ENCODE results near the gene IGF2BP1. TPM values are rescaled to one million over a fixed set of nuclear protein-coding genes. Genes with fewer than 3 reads are reported as not detected.
"Not testable (repeated sequence)": the region's sequence is repeated elsewhere in the genome, so short reads cannot be mapped to it uniquely, and the experiment has no call there.

IGF2BP1 gene
- total RNA-seq, 2 experiments from 2014 or later, result 0.43 to 0.97 TPM

DNA sequence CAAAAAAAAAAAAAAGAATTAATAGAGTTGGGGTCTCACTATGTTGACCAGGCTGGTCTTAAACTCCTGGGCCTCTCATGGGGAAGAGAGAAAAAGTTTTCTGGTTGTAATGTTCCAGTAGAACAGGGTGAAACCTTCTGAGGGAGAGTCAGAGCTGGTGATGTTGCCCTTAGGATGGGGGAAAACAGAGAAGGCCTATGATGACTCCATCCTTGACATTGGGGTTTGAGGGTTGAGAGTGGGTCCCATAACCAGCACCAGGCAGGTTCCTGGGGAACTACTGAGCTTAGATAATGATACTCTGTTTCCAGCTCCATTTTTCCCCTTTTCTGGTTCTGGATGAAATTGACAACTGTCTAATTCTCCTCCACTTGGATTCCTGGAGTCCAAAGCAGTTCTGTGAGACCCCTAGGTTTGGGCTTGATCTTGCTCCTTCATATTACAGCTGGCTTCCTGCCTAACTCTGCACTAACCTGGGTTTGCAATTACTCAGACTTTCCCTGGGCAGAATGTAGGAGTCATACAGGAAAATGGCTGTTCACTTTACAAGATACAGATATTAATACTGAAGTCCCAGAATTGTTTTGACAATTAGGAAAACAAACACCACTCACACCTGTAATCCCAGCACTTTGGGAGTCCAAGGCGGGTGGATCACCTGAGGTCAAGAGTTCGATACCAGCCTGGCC lies 72.5 kb downstream of the IGF2BP1 start:
- Mint-ChIP-seq H3K27me3 (no peaks in the 10 kb centered on the region), H3K4me1 (peaks cover 2% of the 10 kb centered on the region), H3K36me3 (ENCODE audit: low read depth) (no peaks in the 10 kb centered on the region), H3K9me3 (ENCODE audit: low read depth) (no peaks in the 10 kb centered on the region), H3K4me3 (no peak overlapping the region), H3K27ac (no peak overlapping the region)
- no peak for ATAC-seq
- DNase-seq, result no peak
- intact Hi-C loops (cut with DNase I, micrococcal nuclease), result no loop called here
- ChIA-PET POLR2A (interaction anchor here (0.9 kb wide), 1 partner anchor 15 kb away, joined by 4 read pairs; no protein-coding TSS in a partner anchor), CTCF (no interaction called here)

DNA sequence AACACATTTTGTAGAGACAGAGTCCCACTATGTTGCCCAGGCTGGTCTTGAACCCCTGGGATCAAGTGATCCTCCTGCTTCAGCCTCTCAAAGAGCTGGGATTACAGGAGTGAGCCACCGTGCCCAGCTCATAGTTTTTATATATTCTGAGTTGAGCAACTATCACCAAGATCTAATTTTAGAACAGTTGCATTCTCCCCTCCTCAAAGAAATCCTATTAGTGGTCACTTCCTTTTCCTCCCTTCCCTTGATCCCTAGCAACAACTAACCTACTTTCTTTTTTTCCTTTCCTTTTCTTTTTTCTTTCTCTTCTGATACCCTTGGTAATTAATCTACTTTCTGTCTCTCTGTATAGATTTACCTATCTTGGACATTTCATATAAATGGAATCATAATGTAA lies 73.9 kb downstream of the IGF2BP1 start:
- Mint-ChIP-seq H3K4me3 (no peak overlapping the region), H3K27me3 (peaks cover 4% of the 10 kb centered on the region), H3K27ac (no peak overlapping the region), H3K9me3 (ENCODE audit: low read depth) (no peaks in the 10 kb centered on the region), H3K4me1 (peaks cover 2% of the 10 kb centered on the region), H3K36me3 (ENCODE audit: low read depth) (no peaks in the 10 kb centered on the region)
- ATAC-seq, result no peak
- DNase-seq, result no peak
- intact Hi-C loops (cut with DNase I, micrococcal nuclease), result no loop called here
- ChIA-PET POLR2A (no interaction called here), CTCF (no interaction called here)

DNA sequence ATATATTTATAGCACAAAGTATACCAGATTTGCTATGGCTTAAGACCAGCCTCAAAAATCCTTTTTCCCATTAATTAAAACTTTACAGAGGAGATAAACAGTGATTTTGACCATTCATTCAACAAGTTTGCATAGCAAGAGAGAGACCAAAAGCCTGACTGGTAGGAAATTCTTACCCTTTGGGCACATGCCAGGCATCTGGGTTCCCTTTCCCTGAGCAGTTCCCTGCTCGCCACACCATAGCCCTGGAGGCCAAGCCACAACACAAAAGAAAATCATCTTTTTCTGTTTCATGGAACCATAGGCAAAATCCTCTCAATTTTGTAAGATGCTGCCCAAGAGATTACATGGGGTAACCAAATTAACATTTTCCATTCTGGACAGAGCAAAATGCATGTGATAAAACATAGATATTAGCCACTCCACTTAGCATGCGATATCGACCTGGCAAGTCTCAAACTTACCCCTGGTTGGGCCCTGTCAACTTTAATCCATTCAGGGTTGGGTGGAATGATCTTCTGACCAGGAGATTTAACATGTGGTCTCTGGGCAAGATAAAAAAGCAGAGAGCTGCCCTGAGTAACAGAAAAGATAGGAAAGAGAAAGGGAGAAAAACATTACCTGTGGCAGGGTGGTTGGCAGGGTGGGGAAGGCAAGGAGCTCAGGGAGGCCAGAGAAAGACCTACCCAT lies 77.8 kb downstream of the IGF2BP1 start:
- no peaks in the 10 kb centered on the region for H3K36me3 Mint-ChIP-seq (ENCODE audit: low read depth)
- ChIA-PET POLR2A (no interaction called here), CTCF (no interaction called here)

DNA sequence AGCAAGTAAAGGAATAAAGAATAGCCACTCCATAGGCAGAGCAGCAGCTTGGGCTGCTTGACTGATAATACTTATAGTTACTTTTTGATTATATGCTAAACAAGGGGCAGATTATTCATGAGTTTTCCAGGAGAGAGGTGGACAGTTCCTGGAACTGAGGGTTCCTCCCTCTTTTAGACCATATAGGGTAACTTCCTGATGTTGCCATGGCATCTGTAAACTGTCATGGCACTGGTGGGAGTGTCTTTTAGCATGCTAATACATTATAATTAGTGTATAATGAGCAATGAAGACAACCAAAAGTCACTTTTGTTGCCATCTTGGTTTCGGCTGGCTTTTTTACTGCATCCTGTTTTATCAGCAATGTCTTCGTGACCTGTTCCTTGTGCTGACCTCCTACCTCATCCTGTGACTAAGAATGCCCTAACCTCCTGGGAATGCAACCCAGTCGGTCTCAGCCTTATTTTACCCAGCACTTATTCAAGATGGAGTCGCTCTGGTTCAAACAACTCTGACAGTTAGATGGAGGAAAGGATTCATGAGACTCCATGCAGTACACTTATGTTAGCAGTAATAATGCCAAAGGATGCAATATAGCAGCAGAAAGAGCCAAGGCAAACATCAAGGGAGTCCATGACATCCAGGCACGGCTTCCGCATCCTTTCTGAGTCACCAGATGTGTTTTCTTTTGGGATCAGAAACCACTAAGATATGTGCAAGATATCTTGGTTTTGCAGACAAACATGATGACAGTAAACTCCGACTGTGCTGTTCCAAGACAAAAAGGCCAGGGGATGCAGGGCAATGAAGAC lies 79.6 kb downstream of the IGF2BP1 start:
- no peaks in the 10 kb centered on the region for H3K36me3 Mint-ChIP-seq (ENCODE audit: low read depth)
- DNase-seq (no peak), ATAC-seq (no peak)
- intact Hi-C loops (cut with DNase I, micrococcal nuclease), result no loop called here
- H3K27me3 Mint-ChIP-seq, result peaks cover 25% of the 10 kb centered on the region
- no peaks in the 10 kb centered on the region for H3K4me1 Mint-ChIP-seq
- POLR2A ChIA-PET, result no interaction called here
- no peak overlapping the region for H3K4me3 Mint-ChIP-seq
- H3K27ac Mint-ChIP-seq, result no peak overlapping the region
- CTCF ChIA-PET, result interaction anchor here (0.6 to 0.7 kb wide), 3 partner anchors 277 to 382 kb away, joined by 3 read pairs; no protein-coding TSS in a partner anchor
- no peaks in the 10 kb centered on the region for H3K9me3 Mint-ChIP-seq (ENCODE audit: low read depth)

More for the DNA sequence above, 77.8 kb downstream of the IGF2BP1 start:
- Mint-ChIP-seq H3K9me3 (ENCODE audit: low read depth) (no peaks in the 10 kb centered on the region), H3K4me3 (no peak overlapping the region), H3K4me1 (peaks cover 2% of the 10 kb centered on the region), H3K27me3 (peaks cover 24% of the 10 kb centered on the region), H3K27ac (no peak overlapping the region)
- ATAC-seq (no peak), DNase-seq (no peak)
- intact Hi-C loops (cut with DNase I, micrococcal nuclease), result no loop called here

DNA sequence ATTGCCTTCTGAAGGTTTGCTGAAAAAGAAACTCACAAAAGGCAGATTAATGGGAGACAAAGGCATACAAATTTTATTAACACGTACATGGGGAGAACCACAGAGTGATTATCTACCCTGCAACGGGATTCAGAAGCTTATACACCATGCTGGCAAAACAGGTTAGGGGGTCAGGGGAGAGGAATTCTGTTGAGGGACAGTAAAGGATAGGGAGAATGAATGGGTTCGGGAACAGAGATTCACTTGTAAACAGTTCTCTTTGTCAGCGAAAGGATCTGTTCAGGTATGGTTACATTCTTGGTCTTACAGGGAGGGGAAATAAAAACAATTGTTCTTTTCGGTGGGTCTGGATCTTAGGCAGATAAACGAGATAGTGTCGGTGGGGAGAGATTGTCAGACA lies 81.1 kb downstream of the IGF2BP1 start:
- Mint-ChIP-seq H3K4me3 (no peak overlapping the region), H3K9me3 (ENCODE audit: low read depth) (no peaks in the 10 kb centered on the region), H3K27me3 (peaks cover 25% of the 10 kb centered on the region), H3K4me1 (no peaks in the 10 kb centered on the region), H3K36me3 (ENCODE audit: low read depth) (no peaks in the 10 kb centered on the region), H3K27ac (no peak overlapping the region)
- no peak for DNase-seq
- ChIA-PET POLR2A (no interaction called here), CTCF (no interaction called here)
- intact Hi-C loops (cut with DNase I, micrococcal nuclease), result no loop called here
- no peak for ATAC-seq

DNA sequence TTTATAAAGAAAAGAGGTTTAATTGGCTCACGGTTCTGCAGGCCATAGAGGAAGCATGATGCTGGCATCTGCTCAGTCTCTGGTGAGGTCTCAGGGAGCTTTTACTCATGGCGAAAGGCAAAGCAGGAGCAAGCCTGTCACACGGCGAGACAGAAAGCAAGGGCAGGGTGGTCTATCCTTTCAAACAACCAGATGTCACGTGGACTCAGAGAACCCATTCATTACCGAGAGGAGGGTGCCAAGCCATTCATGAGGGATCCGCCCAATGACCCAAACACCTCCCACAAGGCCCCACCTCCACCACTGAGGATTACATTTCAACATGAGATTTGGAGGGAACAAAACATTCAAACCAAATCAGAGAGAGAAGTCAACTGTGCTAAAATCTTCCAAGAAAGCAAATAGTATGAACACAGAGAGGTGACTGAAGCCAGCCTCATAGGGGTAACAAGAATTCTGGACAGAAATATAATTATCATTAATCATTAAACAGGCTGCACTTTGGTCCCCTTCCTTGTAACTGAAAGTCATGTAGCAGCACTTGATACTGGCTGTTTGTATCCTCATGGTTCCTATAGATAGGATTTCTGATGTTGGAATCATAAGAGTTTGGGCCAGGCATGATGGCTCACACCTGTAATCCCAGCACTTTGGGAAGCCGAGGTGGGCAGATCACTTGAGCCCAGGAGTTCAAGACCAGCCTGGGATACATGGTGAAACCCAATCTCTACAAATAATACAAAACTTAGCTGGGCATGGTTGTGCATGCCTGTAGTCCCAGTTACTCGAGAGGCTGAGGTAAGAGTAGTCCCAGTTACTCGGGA lies 82.9 kb downstream of the IGF2BP1 start:
- Mint-ChIP-seq H3K27me3 (peaks cover 27% of the 10 kb centered on the region), H3K4me3 (no peak overlapping the region), H3K9me3 (ENCODE audit: low read depth) (no peaks in the 10 kb centered on the region), H3K4me1 (no peaks in the 10 kb centered on the region), H3K27ac (no peak overlapping the region), H3K36me3 (ENCODE audit: low read depth) (no peaks in the 10 kb centered on the region)
- ChIA-PET POLR2A (no interaction called here), CTCF (interaction anchor here (0.7 kb wide), 1 partner anchor 594 kb away, joined by 3 read pairs; no protein-coding TSS in a partner anchor)
- DNase-seq (no peak), ATAC-seq (no peak)
- intact Hi-C loops (cut with DNase I, micrococcal nuclease), result no loop called here

DNA sequence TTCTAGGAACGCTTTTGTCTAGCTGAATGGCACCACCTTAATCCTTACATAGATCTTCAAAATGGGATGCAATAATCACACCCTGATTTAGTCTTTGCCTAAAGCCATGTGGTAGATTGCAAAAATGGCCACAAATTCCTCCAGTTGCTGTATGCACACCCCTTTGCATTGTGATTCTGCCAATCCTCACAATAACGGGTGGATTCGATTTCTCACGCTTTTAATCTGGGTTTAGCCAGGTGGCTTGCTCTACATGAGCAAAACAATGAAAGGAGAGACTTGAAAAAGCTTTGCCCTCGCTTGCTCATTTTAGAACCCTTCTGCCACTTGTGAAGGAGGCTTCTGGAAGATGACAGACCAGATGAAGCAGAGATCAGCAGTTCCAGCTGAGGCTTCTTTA lies 85.0 kb downstream of the IGF2BP1 start:
- ATAC-seq, result no peak
- H3K27ac Mint-ChIP-seq, result no peak overlapping the region
- no peaks in the 10 kb centered on the region for H3K36me3 Mint-ChIP-seq (ENCODE audit: low read depth)
- H3K4me1 Mint-ChIP-seq, result no peaks in the 10 kb centered on the region
- intact Hi-C loops (cut with DNase I, micrococcal nuclease), result no loop called here
- POLR2A ChIA-PET, result no interaction called here
- H3K4me3 Mint-ChIP-seq, result no peak overlapping the region
- no peak for DNase-seq
- H3K27me3 Mint-ChIP-seq, result peaks cover 31% of the 10 kb centered on the region
- H3K9me3 Mint-ChIP-seq (ENCODE audit: low read depth), result no peaks in the 10 kb centered on the region
- CTCF ChIA-PET, result interaction anchor here (0.7 kb wide), 1 partner anchor 321 kb away, joined by 3 read pairs; no protein-coding TSS in a partner anchor

DNA sequence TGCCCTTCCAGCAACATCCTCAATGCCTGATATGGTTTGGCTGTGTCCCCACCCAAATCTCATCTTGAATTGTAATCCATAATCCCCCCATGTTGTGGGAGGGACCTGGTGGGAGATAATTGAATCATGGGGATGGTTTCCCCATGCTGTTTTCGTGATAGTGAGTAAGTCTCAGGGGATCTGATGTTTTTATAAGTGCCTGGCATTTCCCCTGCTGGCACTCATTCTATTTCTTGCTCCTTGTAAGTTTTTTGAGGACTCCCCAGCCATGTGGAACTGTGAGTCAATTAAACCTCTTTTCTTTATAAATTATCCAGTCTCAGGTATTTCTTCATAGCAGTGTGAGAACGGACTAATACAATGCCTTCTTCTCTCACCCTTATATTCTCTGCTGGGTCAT lies 87.9 kb downstream of the IGF2BP1 start:
- POLR2A ChIA-PET; DNase-seq; H3K36me3 Mint-ChIP-seq (ENCODE audit: low read depth); CTCF ChIA-PET; intact Hi-C loops (cut with DNase I, micrococcal nuclease); H3K4me1 Mint-ChIP-seq; ATAC-seq; H3K9me3 Mint-ChIP-seq (ENCODE audit: low read depth); H3K27ac Mint-ChIP-seq; H3K4me3 Mint-ChIP-seq: not testable (repeated sequence)
- peaks cover 19% of the 10 kb centered on the region for H3K27me3 Mint-ChIP-seq

DNA sequence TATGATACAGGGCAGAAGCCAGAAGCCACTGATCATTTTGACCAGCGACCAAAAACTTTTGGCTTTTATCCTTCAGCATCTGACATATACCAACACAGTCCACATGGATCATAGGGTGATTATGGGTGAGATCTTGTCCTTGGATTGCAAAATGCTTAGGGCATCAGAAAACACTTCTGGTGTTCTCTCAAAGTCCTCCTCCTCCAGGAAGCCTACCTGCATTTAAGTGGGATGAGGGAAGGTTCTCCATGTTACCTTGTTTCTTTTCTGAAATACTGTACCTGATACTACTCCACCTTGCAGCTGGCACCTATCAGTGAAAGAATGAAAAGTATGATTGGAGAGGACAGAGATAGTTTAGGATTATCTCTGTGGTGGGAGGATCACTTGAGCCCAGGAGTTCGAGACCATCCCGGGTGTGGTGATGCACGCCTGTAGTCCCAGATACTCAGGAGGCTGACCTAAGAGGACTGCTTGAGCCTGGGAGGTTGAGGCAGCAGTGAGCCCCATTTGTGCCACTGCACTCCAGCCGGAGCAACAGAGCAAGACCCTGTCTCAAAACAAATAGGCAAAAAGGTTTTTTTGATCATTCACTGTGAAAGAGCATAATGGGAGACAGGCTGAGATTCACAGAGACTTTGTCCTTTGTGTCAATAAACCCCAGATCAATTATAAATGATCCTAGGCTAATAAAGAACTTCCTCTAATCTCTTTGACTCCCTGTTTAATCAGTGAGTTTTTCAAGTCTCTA lies 88.6 kb downstream of the IGF2BP1 start:
- H3K9me3 Mint-ChIP-seq (ENCODE audit: low read depth), result no peaks in the 10 kb centered on the region
- ChIA-PET POLR2A (no interaction called here), CTCF (no interaction called here)
- no peaks in the 10 kb centered on the region for H3K36me3 Mint-ChIP-seq (ENCODE audit: low read depth)
- ATAC-seq, result no peak
- H3K27me3 Mint-ChIP-seq, result peaks cover 19% of the 10 kb centered on the region
- intact Hi-C loops (cut with DNase I, micrococcal nuclease), result no loop called here
- H3K4me1 Mint-ChIP-seq, result no peaks in the 10 kb centered on the region
- H3K4me3 Mint-ChIP-seq, result no peak overlapping the region
- DNase-seq, result no peak
- H3K27ac Mint-ChIP-seq, result no peak overlapping the region

DNA sequence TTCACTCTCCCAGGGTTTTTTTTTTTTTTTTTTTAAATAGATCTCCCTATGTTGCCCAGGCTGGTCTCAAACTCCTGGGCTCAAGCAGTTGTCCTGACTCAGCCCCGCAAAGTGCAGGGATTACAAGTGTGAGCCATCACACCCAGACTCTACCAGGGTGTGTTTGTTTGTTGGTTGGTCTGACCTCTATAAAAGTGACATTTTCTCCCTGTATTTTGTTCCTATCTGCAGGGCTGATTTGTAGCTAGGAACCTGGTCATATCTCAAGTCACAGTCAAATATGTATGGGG lies 89.1 kb downstream of the IGF2BP1 start:
- no peaks in the 10 kb centered on the region for H3K36me3 Mint-ChIP-seq (ENCODE audit: low read depth)
- ChIA-PET CTCF (no interaction called here), POLR2A (no interaction called here)
- peaks cover 19% of the 10 kb centered on the region for H3K27me3 Mint-ChIP-seq
- H3K4me3 Mint-ChIP-seq, result no peak overlapping the region
- DNase-seq (no peak), ATAC-seq (no peak)
- H3K27ac Mint-ChIP-seq, result no peak overlapping the region
- no peaks in the 10 kb centered on the region for H3K4me1 Mint-ChIP-seq
- intact Hi-C loops (cut with DNase I, micrococcal nuclease), result no loop called here
- H3K9me3 Mint-ChIP-seq (ENCODE audit: low read depth), result no peaks in the 10 kb centered on the region

DNA sequence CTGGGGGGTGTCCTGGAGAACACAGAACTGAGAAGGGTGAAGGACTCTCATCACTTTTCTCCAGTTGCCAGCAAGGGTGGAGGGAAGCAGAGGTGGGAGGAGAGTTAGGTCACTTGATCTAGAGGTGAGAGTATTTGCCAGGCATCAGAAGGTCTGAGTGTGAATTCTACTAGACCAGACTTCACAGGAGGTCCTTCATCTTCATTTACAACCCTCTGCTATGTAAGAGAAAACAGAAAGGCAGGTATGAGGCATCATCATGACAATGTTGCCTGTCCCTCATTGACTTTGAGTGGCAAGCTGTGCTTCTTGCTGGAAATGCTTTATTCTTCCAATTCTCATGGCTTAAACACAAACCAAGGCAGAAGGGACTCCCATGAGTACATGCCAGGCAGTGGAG lies 89.5 kb downstream of the IGF2BP1 start:
- Mint-ChIP-seq H3K27me3 (peaks cover 19% of the 10 kb centered on the region), H3K9me3 (ENCODE audit: low read depth) (no peaks in the 10 kb centered on the region), H3K27ac (no peak overlapping the region), H3K4me1 (no peaks in the 10 kb centered on the region), H3K36me3 (ENCODE audit: low read depth) (no peaks in the 10 kb centered on the region), H3K4me3 (no peak overlapping the region)
- DNase-seq (no peak), ATAC-seq (no peak)
- intact Hi-C loops (cut with DNase I, micrococcal nuclease), result no loop called here
- ChIA-PET CTCF (no interaction called here), POLR2A (no interaction called here)

All from activated CD4-positive, alpha-beta T cell treated with anti-CD3 and anti-CD28 coated beads for 36 hours (primary cell).